ENCODE measurements around the gene RBP2.

RBP2 gene

DNA sequence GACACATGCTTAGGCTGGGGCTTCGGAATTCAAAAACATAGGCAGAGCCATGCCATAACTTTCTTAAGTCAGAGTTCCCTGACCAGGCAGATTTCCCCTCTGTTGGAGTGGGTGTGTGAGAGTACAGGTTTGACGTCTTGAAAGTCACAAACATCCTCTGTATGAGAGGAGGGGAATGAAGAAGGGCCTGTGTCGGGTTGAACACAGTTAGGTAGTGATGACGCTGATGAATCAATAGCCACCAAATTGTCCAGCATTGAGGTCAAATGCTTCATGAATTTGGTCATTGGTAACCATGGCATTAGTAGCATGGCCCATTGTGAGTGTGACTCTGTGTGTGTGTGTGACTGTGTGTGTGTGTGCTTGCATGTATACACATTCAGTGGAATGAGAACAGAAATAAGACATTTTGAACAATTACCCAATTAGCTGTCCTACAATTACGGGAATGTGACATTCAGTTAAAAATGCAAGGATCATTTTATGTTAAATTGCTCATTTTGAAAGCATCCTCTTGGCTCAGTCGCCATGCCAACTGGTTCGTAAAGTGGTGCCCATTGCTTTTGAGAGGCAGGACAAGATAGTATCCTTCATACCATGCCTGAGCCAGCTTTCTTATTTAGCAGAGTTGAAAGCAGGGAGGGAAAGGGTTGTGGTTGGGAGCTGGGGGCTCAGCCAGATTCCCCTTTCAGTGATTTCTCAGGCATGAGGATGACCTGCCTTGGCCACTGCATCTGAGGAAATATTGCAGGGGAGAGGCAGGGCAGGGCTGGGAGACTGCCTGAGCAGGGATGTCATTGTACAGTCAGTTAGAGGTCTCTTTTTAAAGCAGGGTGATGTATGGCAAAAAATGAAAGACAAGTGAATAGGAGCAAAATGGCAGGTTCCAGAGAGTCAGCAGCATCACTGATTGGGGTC lies 35.4 kb downstream of the RBP2 start:
- Histone ChIP-seq H3K4me2 (ENCODE audit: low read depth, low read length, poor library complexity, severe bottlenecking) (no peak overlapping the region), H3K79me2 (ENCODE audit: insufficient read depth, low read length) (no peaks in the 10 kb centered on the region), H2AFZ (ENCODE audit: low read depth, low read length, severe bottlenecking) (no peak overlapping the region), H3K9me2 (replicated peaks; ENCODE audit: insufficient read depth, low read length) (no peaks in the 10 kb centered on the region), H3K36me3 (ENCODE audit: low read length) (no peaks in the 10 kb centered on the region), H3K27ac (ENCODE audit: low read depth, low read length) (no peak overlapping the region), H3K27me3 (ENCODE audit: low read length) (no peaks in the 10 kb centered on the region), H3F3A (ENCODE audit: insufficient read depth) (no peaks in the 10 kb centered on the region), H3K4me3 (ENCODE audit: insufficient read depth, low read length, poor library complexity, severe bottlenecking) (no peak overlapping the region), H3K9me3 (ENCODE audit: insufficient read depth, low read length) (no peaks in the 10 kb centered on the region), H3K9ac (ENCODE audit: low read length) (no peak overlapping the region), H4K20me1 (ENCODE audit: low read depth, low read length) (no peaks in the 10 kb centered on the region)
- TF ChIP-seq CTCF (IDR thresholded peaks at IDR 0.05; ENCODE audit: insufficient read depth, low read length, poor library complexity, severe bottlenecking), result no peak
- no peak for TF ChIP-seq EZH2phosphoT487 (conservative IDR thresholded peaks at IDR 0.05; ENCODE audit: low read length)

DNA sequence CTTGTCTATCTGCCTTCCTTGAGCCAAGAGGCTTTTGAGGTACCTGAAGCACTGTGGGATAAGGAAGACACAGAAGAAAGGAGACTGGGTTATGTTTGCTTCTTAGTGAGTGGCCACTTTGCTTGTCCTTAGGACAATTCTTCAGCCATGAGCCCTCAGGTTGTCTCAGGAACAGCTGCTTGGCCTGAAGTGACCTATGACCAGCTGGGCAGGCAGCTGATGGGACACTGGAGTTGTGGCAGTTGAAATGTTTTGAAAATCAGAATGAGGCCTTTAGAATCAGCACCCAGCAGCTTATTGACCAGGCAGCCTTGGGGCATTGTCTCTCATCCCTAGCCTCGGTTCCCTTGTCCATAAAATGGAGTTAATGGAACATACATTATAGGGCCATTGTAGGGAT lies 37.0 kb downstream of the RBP2 start:
- Histone ChIP-seq H3K79me2 (ENCODE audit: insufficient read depth, low read length) (no peaks in the 10 kb centered on the region), H3F3A (ENCODE audit: insufficient read depth) (no peaks in the 10 kb centered on the region), H3K27ac (ENCODE audit: low read depth, low read length) (no peak overlapping the region), H3K27me3 (ENCODE audit: low read length) (no peaks in the 10 kb centered on the region), H3K4me3 (ENCODE audit: insufficient read depth, low read length, poor library complexity, severe bottlenecking) (no peak overlapping the region), H3K9ac (ENCODE audit: low read length) (no peak overlapping the region), H3K4me2 (ENCODE audit: low read depth, low read length, poor library complexity, severe bottlenecking) (no peak overlapping the region), H4K20me1 (ENCODE audit: low read depth, low read length) (no peaks in the 10 kb centered on the region), H3K9me3 (ENCODE audit: insufficient read depth, low read length) (no peaks in the 10 kb centered on the region), H3K9me2 (replicated peaks; ENCODE audit: insufficient read depth, low read length) (no peaks in the 10 kb centered on the region), H2AFZ (ENCODE audit: low read depth, low read length, severe bottlenecking) (no peak overlapping the region), H3K36me3 (ENCODE audit: low read length) (no peaks in the 10 kb centered on the region)
- TF ChIP-seq CTCF (IDR thresholded peaks at IDR 0.05; ENCODE audit: insufficient read depth, low read length, poor library complexity, severe bottlenecking) (no peak), EZH2phosphoT487 (conservative IDR thresholded peaks at IDR 0.05; ENCODE audit: low read length) (no peak)

DNA sequence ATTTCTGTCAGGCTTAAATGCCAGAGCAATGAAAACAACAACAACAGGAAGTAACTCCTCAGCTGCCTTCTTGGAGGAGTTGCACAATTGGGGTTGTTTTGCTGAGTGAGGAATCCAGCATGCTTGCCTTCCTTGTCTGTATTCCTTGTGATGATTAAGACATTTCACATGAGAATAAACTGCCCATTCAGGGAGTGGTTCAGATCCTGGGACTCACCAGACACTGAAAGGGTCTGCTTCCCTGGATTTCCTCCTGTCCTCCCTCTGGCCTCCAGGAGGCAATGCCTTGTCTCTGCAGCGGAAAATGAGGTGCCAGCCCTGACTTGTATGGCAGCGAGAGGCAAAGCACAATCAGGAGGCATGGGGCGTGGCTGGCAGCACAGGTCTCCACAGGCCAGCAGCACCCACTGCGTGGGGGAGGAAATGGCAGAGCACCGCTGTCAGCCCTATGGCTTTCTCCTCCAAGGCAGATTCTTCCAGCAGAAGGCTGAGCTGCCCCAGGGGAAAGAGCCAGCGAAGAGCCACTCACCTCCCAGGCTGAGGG lies 41.5 kb downstream of the RBP2 start:
- Histone ChIP-seq H2AFZ (ENCODE audit: low read depth, low read length, severe bottlenecking) (no peak overlapping the region), H3K36me3 (ENCODE audit: low read length) (no peaks in the 10 kb centered on the region), H3K79me2 (ENCODE audit: insufficient read depth, low read length) (no peaks in the 10 kb centered on the region), H3K9me3 (ENCODE audit: insufficient read depth, low read length) (no peaks in the 10 kb centered on the region), H3F3A (ENCODE audit: insufficient read depth) (no peaks in the 10 kb centered on the region), H3K27me3 (ENCODE audit: low read length) (no peaks in the 10 kb centered on the region), H3K4me3 (ENCODE audit: insufficient read depth, low read length, poor library complexity, severe bottlenecking) (no peak overlapping the region), H4K20me1 (ENCODE audit: low read depth, low read length) (no peaks in the 10 kb centered on the region), H3K4me2 (ENCODE audit: low read depth, low read length, poor library complexity, severe bottlenecking) (no peak overlapping the region), H3K9ac (ENCODE audit: low read length) (no peak overlapping the region), H3K27ac (ENCODE audit: low read depth, low read length) (no peak overlapping the region), H3K9me2 (replicated peaks; ENCODE audit: insufficient read depth, low read length) (no peaks in the 10 kb centered on the region)
- no peak for TF ChIP-seq EZH2phosphoT487 (conservative IDR thresholded peaks at IDR 0.05; ENCODE audit: low read length)
- TF ChIP-seq CTCF (IDR thresholded peaks at IDR 0.05; ENCODE audit: insufficient read depth, low read length, poor library complexity, severe bottlenecking), result no peak
